Small intestine (tissue), 7 donors: ENCODE data around the gene PIGQ. TPM values are rescaled to one million over a fixed set of nuclear protein-coding genes. Genes with fewer than 3 reads are reported as not detected.

ENCODE experiments used
- DNase-seq, 2 donors: peaks; one replicate each; pipeline versions ENCODE4 v3.0.0 to v3.0.0-alpha.2; 2013
- FAIRE-seq: peaks from 2 replicates; lab custom pipeline; 2012; peaks lifted over from hg19 to GRCh38; lab: Jason Lieb, UNC
- H3K27ac ChIP-seq, 3 donors: one replicate each; pipeline ENCODE4 v1.5.1; 2013; ENCODE audit warnings: low read length in 2 of 3, mild to moderate bottlenecking in 2 of 3, control low read depth in 1 of 3, inconsistent platforms in 1 of 3, low read depth in 1 of 3, moderate library complexity in 1 of 3
- H3K27me3 ChIP-seq, 3 donors: one replicate each; pipeline ENCODE4 v1.6.1; 2013; ENCODE audit warnings: low read length in 3 of 3, inconsistent platforms in 1 of 3; ENCODE audit not compliant: control insufficient read depth in 3 of 3, insufficient read depth in 3 of 3
- H3K36me3 ChIP-seq, 3 donors: one replicate each; pipeline ENCODE4 v1.6.1; 2013; ENCODE audit warnings: low read length in 3 of 3, inconsistent platforms in 1 of 3, low read depth in 1 of 3, mild to moderate bottlenecking in 1 of 3, moderate library complexity in 1 of 3; ENCODE audit not compliant: control insufficient read depth in 3 of 3, insufficient read depth in 2 of 3
- H3K4me1 ChIP-seq, 3 donors: one replicate each; pipeline ENCODE4 v1.6.1; 2013; ENCODE audit warnings: low read length in 2 of 3, inconsistent platforms in 1 of 3, low read depth in 1 of 3, mild to moderate bottlenecking in 1 of 3, moderate library complexity in 1 of 3; ENCODE audit not compliant: control insufficient read depth in 3 of 3, insufficient read depth in 2 of 3
- H3K4me3 ChIP-seq, 3 donors: one replicate each; pipeline ENCODE4 v1.5.1; 2013; ENCODE audit warnings: low read length in 3 of 3, control low read depth in 1 of 3, inconsistent platforms in 1 of 3, low read depth in 1 of 3, mild to moderate bottlenecking in 1 of 3, moderate library complexity in 1 of 3
- H3K9me3 ChIP-seq, 2 donors: one replicate each; pipeline ENCODE4 v1.6.1; 2013; ENCODE audit warnings: low read depth in 1 of 2, low read length in 1 of 2; ENCODE audit not compliant: control insufficient read depth in 2 of 2, insufficient read depth in 1 of 2
- WGBS, 3 donors: extraction: QIAGEN DNeasy Blood & Tissue Kit; methylation state at CpG; one replicate each; pipeline ENCODE4 v1.1.7; 2013; 5-methylcytosine and 5-hydroxymethylcytosine counted together
- polyA plus RNA-seq, 4 donors: library from polyadenylated mRNA; stranded (reverse) in 3 of 4; unstranded in 1 of 4; fragments of 200-250 nt in 3 of 4; fragments of 120-200 nt in 1 of 4; gene quantifications; one replicate each; pipeline versions ENCODE4 v1.2.1 to v1.2.3, GENCODE V29; 2013
- donor health status: healthy with polysubstance abuse.
- donor health status: control.
- donor health status: control.
- donor health status: Bipolar disorder and iron deficiency.
- donor health status: healthy.

Gene PIGQ
- polyA plus RNA-seq, 4 donors: 21.3 to 43.5 (median 28.0) TPM

DNA sequence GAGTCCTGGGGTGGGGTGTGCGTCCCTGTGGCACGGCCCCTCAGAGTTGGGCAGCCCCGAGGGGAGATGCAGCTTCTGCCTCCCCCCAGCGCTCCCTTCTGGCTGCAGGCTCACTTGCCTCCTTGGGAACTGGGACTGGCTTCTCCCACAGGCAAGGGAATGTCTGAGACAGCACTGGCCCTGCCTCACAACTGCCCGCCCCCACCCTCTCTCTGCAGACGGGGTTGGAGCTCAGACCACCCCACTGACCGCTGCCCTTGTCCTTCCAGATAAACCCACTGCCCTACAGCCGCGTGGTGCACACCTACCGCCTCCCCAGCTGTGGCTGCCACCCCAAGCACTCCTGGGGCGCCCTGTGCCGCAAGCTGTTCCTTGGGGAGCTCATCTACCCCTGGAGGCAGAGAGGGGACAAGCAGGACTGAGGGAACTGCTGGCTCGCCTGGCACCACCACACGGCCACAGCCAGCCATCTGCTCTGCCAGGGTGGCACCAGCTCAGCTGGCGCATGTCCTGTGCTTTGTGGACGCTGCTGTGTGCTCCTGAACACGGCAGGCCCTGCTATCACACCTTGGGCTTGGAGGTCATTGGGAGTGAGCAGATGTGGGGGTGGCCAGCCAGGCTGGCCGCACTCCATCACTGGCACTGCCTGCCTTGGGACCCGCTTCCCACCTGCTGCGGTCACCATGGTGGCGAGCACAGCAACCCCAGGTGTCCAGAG lies 13.0 kb downstream of the PIGQ start:
- peaks cover 0 to 12% (median 0%) of the 10 kb centered on the region in 3 donors for H3K4me1 ChIP-seq
- H3K9me3 ChIP-seq: no peaks in the 10 kb centered on the region
- peaks cover 0 to 12% (median 0%) of the 10 kb centered on the region in 3 donors for H3K27me3 ChIP-seq
- DNase-seq: no peak
- no peak overlapping the region for H3K27ac ChIP-seq
- no peak overlapping the region for H3K4me3 ChIP-seq
- 87 to 89% (median 88%) methylated on average over 19 to 21 of the region's 21 CpGs for WGBS, 3 donors
- no peak for FAIRE-seq
- peaks cover 0 to 45% (median 0%) of the 10 kb centered on the region in 3 donors for H3K36me3 ChIP-seq

DNA sequence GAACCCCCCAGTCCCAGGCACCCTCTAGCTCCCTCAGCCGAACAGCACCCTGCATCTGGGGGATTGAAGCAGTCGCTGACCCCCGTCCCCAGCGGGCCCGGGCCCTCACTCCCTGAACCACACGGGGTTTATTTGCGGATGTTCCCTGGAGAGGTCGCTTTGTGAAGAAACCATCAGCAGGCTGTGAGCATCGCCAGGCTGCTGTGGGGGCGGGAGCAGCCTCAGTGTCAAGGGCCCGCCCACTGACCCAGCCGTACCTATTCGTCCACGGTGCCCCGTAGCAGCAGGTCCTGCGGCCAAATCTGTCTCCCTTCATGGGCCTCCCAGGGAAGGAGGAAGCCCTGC lies 13.7 kb downstream of the PIGQ start:
- no peak for FAIRE-seq
- Histone ChIP-seq H3K4me1 (peaks cover 0 to 17% (median 0%) of the 10 kb centered on the region in 3 donors), H3K27ac (no peak overlapping the region)

DNA sequence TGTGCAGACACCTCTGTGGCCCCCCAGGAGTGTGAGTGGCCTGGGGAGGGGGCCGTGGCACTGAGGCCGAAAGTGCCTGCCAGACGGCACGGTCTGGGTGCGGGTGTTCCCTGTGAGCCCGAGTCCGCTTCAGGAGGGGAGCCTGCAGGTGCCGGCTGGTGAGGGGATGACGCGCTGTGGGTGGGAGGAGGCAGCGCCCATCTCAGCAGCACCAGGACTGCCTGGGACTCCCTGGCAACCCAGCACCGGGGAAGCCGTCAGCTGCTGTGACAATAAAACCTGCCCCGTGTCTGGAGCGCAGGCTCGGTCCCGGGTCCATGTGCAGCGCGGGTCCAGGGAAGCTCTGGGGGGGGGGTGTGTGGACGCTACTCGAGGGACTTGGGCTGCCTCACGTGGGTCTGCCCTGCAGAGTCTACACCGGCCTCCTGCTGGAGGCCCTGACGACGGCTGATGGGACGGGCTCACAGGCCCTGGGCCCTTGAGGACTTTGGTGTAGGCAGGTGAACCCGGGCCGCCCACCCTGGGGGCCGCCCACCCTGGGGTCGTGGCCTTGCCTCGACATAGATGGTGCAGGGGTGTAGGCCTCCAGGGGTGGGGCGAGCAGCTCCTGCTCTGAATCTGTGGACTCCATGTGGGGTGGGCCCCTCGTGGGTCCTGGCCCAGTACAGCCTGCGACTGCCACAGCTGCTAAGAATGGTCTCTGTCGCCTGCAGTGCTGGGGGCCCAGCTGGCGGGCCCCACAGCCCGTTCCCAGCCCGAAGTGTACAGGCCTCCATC lies 14.2 kb downstream of the PIGQ start:
- DNase-seq: no peak
- peaks cover 0 to 12% (median 0%) of the 10 kb centered on the region in 3 donors for H3K27me3 ChIP-seq
- no peak overlapping the region for H3K27ac ChIP-seq
- H3K4me1 ChIP-seq: peaks cover 0 to 17% (median 0%) of the 10 kb centered on the region in 3 donors
- 50 to 63% (median 62%) methylated on average over 34 to 38 of the region's 38 CpGs for WGBS, 3 donors
- no peaks in the 10 kb centered on the region for H3K9me3 ChIP-seq
- H3K4me3 ChIP-seq: no peak overlapping the region
- no peak for FAIRE-seq
- peaks cover 0 to 40% (median 0%) of the 10 kb centered on the region in 3 donors for H3K36me3 ChIP-seq

More for the DNA sequence above, 13.7 kb downstream of the PIGQ start:
- Histone ChIP-seq H3K36me3 (peaks cover 0 to 43% (median 0%) of the 10 kb centered on the region in 3 donors), H3K9me3 (no peaks in the 10 kb centered on the region), H3K4me3 (no peak overlapping the region), H3K27me3 (peaks cover 0 to 12% (median 0%) of the 10 kb centered on the region in 3 donors)
- 72 to 75% (median 73%) methylated on average over 16 of the region's 16 CpGs for WGBS, 3 donors
- DNase-seq: no peak

DNA sequence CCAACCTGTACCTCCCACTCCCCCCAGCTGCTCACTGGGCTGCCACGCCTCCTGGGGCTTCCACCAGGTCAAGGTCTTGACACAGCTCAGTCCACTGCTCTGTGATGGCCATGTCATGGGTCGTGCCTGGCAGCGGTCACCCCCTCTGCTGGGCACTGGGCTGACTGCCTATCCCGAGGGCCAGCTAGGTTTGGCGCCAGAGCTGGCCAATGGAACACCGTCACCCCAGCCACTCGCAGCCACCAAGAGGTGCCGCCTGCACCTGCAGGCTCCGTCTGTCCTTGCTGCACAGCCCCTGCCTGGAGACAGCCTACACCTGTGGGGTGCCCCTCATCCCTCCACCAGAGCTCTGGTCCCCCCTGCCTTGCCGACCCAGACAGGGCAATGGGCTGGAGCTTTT lies 15.6 kb downstream of the PIGQ start:
- Histone ChIP-seq H3K9me3 (no peaks in the 10 kb centered on the region), H3K27me3 (peaks cover 0 to 12% (median 0%) of the 10 kb centered on the region in 3 donors), H3K36me3 (peaks cover 0 to 33% (median 0%) of the 10 kb centered on the region in 3 donors), H3K27ac (no peak overlapping the region), H3K4me1 (peaks cover 0 to 17% (median 0%) of the 10 kb centered on the region in 3 donors), H3K4me3 (no peak overlapping the region)
- DNase-seq: peak in 1 of 2 donors; percentile 37
- 9 to 20% (median 11%) methylated on average over 10 of the region's 10 CpGs for WGBS, 3 donors
- no peak for FAIRE-seq

DNA sequence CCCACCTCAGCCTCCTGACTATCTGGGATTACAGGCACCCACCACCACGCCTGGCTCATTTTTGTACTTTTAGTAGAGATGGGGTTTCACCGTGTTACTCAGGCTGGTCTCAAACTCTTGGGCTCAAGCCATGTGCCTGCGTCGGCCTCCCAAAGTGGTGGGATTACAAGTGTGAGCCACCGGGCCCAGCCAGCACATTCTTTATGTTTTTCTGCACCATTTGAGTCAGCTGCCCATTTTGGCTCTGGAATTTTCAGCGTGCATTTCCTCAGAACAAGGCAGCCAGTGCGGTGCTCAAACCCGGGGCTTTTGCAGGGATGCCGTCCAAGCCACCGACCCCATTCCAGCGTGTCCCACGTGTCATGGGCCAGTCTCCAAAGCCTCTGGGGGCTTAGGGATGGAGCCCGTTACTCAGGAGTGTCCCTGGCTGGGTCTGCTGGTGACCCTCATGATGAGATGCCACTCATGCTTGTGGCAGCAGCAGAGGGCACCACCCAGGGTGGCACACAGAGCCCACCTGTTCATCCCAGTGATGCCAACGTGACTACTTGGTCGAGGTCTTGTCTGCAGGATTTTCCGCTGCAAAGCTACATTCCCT lies 16.4 kb downstream of the PIGQ start:
- Histone ChIP-seq H3K36me3 (peaks cover 0 to 27% (median 0%) of the 10 kb centered on the region in 3 donors), H3K9me3 (no peaks in the 10 kb centered on the region), H3K4me3 (no peak overlapping the region), H3K27ac (no peak overlapping the region), H3K27me3 (peaks cover 0 to 12% (median 0%) of the 10 kb centered on the region in 3 donors), H3K4me1 (peaks cover 0 to 23% (median 2%) of the 10 kb centered on the region in 3 donors)
- no peak for FAIRE-seq
- no peak for DNase-seq
- 26 to 51% (median 41%) methylated on average over 16 of the region's 16 CpGs for WGBS, 3 donors

DNA sequence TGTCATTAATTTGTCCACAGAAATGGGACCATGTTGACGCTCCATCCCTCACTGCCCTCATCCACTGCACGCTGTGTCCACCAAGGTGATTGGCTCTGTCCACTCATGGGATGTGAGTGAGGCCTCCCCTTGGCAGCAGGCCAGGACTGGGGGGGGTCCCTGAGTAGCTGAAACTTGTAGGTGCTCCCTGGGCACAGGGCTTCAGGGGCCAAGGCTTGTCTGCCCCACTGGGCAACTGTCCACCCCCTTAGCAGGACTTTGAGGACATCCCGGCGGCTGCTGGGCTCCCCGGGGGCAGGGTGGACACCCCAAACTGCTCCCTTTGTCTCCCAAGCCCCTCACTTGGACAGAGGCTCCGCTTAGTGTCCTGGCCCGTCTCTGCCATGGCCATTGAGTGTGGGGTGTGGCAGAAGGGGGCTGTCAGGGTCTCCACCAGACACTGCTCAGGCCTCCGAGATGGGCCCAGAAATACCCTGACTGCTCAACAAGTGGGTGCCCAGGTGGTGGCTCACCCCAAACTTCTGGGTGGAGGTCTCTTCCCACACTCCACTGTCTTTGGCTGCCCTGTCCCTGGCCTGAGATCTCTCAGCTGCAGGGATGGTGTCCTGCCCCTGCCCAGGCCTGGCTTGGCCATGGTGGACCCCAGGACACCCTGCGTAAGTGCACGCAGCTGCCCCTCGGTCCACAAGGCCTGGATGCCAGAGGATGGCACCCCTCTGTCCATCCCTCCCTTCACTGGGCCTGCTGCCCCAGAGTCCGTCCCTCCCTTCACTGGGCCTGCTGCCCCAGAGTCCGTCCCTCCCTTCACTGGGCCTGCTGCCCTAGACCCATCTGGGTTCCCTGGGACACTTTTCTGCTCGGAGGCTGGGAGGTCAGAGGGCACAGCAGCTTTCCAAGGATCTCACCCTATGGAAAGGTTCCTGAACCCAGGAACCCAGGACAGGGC lies 17.1 kb downstream of the PIGQ start:
- H3K27me3 ChIP-seq: peaks cover 0 to 12% (median 0%) of the 10 kb centered on the region in 3 donors
- 74 to 82% (median 81%) methylated on average over 13 to 14 of the region's 14 CpGs for WGBS, 3 donors
- DNase-seq (no peak), FAIRE-seq (no peak)
- H3K4me3 ChIP-seq: no peak overlapping the region
- no peaks in the 10 kb centered on the region for H3K9me3 ChIP-seq
- peaks cover 0 to 26% (median 0%) of the 10 kb centered on the region in 3 donors for H3K36me3 ChIP-seq
- H3K27ac ChIP-seq: no peak overlapping the region
- H3K4me1 ChIP-seq: peaks cover under 1 to 29% (median 2%) of the 10 kb centered on the region in 3 donors

DNA sequence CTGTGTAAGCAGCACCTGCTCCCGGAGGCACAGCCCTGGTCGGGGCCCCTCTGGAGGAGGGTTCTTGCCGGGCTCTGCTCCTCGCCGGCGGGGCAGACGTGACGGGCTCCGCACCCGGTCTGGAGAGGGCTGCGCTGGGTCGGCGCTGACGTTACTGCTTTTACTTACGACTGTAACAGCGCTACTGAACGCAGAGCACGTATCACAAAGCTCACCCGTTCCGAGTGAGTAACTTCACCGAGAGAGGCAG lies 18.8 kb downstream of the PIGQ start:
- no peaks in the 10 kb centered on the region for H3K9me3 ChIP-seq
- peaks cover 4 to 44% (median 13%) of the 10 kb centered on the region in 3 donors for H3K4me1 ChIP-seq
- peak overlapping the region; percentile 54 to 90 (median 89) for H3K4me3 ChIP-seq
- FAIRE-seq: no peak
- H3K36me3 ChIP-seq: peaks cover 0 to 22% (median 0%) of the 10 kb centered on the region in 3 donors
- 0 to 1% (median 1%) methylated on average over 16 to 21 of the region's 21 CpGs for WGBS, 3 donors
- peaks cover 0 to 12% (median 0%) of the 10 kb centered on the region in 3 donors for H3K27me3 ChIP-seq
- peak overlapping the region; percentile 98 to 99 (median 98) for H3K27ac ChIP-seq
- DNase-seq: peak; percentile 60 to 85
